HG03457 (cell line): ENCODE results near the gene RFX8.
"Not testable (repeated sequence)": the region's sequence is repeated elsewhere in the genome, so short reads cannot be mapped to it uniquely, and the experiment has no call there.

Source experiments
- ATAC-seq: cut with Tn5 transposase; IDR thresholded peaks from one replicate; pipeline ENCODE4 v1.9.1; 2021; ENCODE audit warnings: moderate number of reproducible peaks; ENCODE audit not compliant: unreplicated experiment

The RFX8 gene

GRCh38 chr2:101474731-101475384, at the start of gene RFX8:
TSS of gene RFX8 (minus strand) at chr2:101475112. CDS start at chr2:101466848, 8,264 bp downstream.
- no peak for ATAC-seq

- ATAC-seq, result no peak
These were observed 46.6 kb upstream of the RFX8 start for GRCh38 chr2:101521487-101521886.

- no peak for ATAC-seq
These were observed 45.3 kb upstream of the RFX8 start for GRCh38 chr2:101520246-101520645.

- ATAC-seq, result no peak
These were observed 43.9 kb upstream of the RFX8 start for GRCh38 chr2:101518578-101519492.

GRCh38 chr2:101517758-101518271, 42.9 kb upstream of the RFX8 start:
- no peak for ATAC-seq

- no peak for ATAC-seq
These were observed 42.1 kb upstream of the RFX8 start for GRCh38 chr2:101516823-101517690.

- ATAC-seq, result no peak
These were observed 41.4 kb upstream of the RFX8 start for GRCh38 chr2:101516349-101516748.

- no peak for ATAC-seq
These were observed 40.6 kb upstream of the RFX8 start for GRCh38 chr2:101515477-101515876.

- no peak for ATAC-seq
These were observed 38.1 kb upstream of the RFX8 start for GRCh38 chr2:101512993-101513392.

- no peak for ATAC-seq
These were observed 36.5 kb upstream of the RFX8 start for GRCh38 chr2:101511381-101511780.

- ATAC-seq, result no peak
These were observed 34.8 kb upstream of the RFX8 start for GRCh38 chr2:101509499-101510284.

- no peak for ATAC-seq
These were observed 33.7 kb upstream of the RFX8 start for GRCh38 chr2:101508636-101509035.

- ATAC-seq, result not testable (repeated sequence)
These were observed 30.4 kb upstream of the RFX8 start for GRCh38 chr2:101505276-101505675.

- ATAC-seq, result not testable (repeated sequence)
These were observed 29.8 kb upstream of the RFX8 start for GRCh38 chr2:101504744-101505143.

- ATAC-seq, result no peak
These were observed 27.2 kb upstream of the RFX8 start for GRCh38 chr2:101502095-101502494.

- no peak for ATAC-seq
These were observed 26.5 kb upstream of the RFX8 start for GRCh38 chr2:101501443-101501842.

GRCh38 chr2:101500860-101501259, 25.9 kb upstream of the RFX8 start:
- ATAC-seq, result no peak

GRCh38 chr2:101500180-101500579, 25.3 kb upstream of the RFX8 start:
- ATAC-seq, result no peak

GRCh38 chr2:101496279-101496678, 21.4 kb upstream of the RFX8 start:
- no peak for ATAC-seq

GRCh38 chr2:101492936-101493473, 18.1 kb upstream of the RFX8 start:
- no peak for ATAC-seq
